HCT116 (cell line): ENCODE results near the gene IL21. TPM values are rescaled to one million over a fixed set of nuclear protein-coding genes. Genes with fewer than 3 reads are reported as not detected.

Source experiments
- ATAC-seq: fragments of 200-7000 bp; cut with Tn5 transposase; 2 replicates; pipeline ENCODE4 v1.9.1; 2020; ENCODE audit warnings: mild to moderate bottlenecking, moderate library complexity
- BruUV-seq: library from RNA; stranded (reverse); fragments of 400-500 nt; replicated peaks from 2 replicates; lab custom pipeline; 2021; lab: Mats Ljungman, UMichigan
- CTCF ChIA-PET: fragments of 300-600 bp; sonication (Branson Sonifier 250); formaldehyde crosslinking; loops from one replicate; lab custom pipeline; 2021; ENCODE audit warnings: antibody characterized with exemption; lab: Charles Lee
- POLR2A ChIA-PET: fragments of 300-600, 350-600 bp; sonication (Branson Sonifier 250); formaldehyde crosslinking; loops from one replicate; lab custom pipeline; 2021; ENCODE audit warnings: antibody characterized with exemption; lab: Charles Lee
- RAD21 ChIA-PET, 2 experiments: fragments of 300-600 bp; sonication (Branson Sonifier 250); formaldehyde crosslinking; loops; one replicate each; lab custom pipeline; 2023; ENCODE audit warnings: low total read pairs in 2 of 2; ENCODE audit not compliant: uncharacterized antibody in 2 of 2, unreplicated experiment in 2 of 2, low non-redundant PET in 1 of 2; lab: Charles Lee
- DNase-seq: peaks from one replicate; pipeline ENCODE4 v3.0.0-alpha.2; 2010; ENCODE audit warnings: low read depth, low spot score
- H2AFZ ChIP-seq: fragments of 200-600 bp; shearing (Covaris generic), sonication (generic); 2 replicates; pipeline ENCODE4 v1.6.1; 2017; ENCODE audit warnings: low read depth, mixed run types, mixed read lengths, antibody characterized with exemption, low read length; ENCODE audit not compliant: poor library complexity, severe bottlenecking
- H3K27ac ChIP-seq: 2 replicates; pipeline ENCODE4 v1.5.1; 2012; ENCODE audit warnings: low read depth, low read length
- H3K27me3 ChIP-seq: fragments of 200-600 bp; sonication (generic); 2 replicates; pipeline ENCODE4 v1.6.1; 2016; ENCODE audit warnings: mixed run types, low read length, mixed read lengths; ENCODE audit not compliant: insufficient read depth
- H3K36me3 ChIP-seq, 2 experiments: fragments of 200-500 bp in 1 of 2; fragments of 200-600 bp in 1 of 2; sonication (Bioruptor generic) in 1 of 2; sonication (generic) in 1 of 2; 2 replicates each; pipeline versions ENCODE4 v1.5.1 to v1.6.1; 2014 to 2016; ENCODE audit warnings: low read length in 2 of 2, inconsistent platforms in 1 of 2, mixed read lengths in 1 of 2, mixed run types in 1 of 2; ENCODE audit not compliant: insufficient read depth in 2 of 2, control insufficient read depth in 1 of 2
- H3K4me1 ChIP-seq, 2 experiments: fragments of 200-600 bp in 1 of 2; sonication (generic) in 1 of 2; 2 replicates each; pipeline versions ENCODE4 v1.5.1 to v1.6.1; 2012 to 2017; ENCODE audit warnings: low read length in 2 of 2, inconsistent platforms in 1 of 2, mild to moderate bottlenecking in 1 of 2, mixed read lengths in 1 of 2, mixed run types in 1 of 2, moderate library complexity in 1 of 2; ENCODE audit not compliant: insufficient read depth in 2 of 2, control insufficient read depth in 1 of 2
- H3K4me2 ChIP-seq: fragments of 200-600 bp; sonication (generic); 2 replicates; pipeline ENCODE4 v1.6.1; 2017; ENCODE audit warnings: mixed run types, low read length, mixed read lengths
- H3K4me3 ChIP-seq, 2 experiments: fragments of 200-600 bp in 1 of 2; sonication (generic) in 1 of 2; replicated peaks in 1 of 2; 2 replicates each; pipeline ENCODE4 v1.5.1; 2011 to 2016; ENCODE audit warnings: low read length in 2 of 2, control low read depth in 1 of 2, low read depth in 1 of 2, mild to moderate bottlenecking in 1 of 2, mixed read lengths in 1 of 2, mixed run types in 1 of 2
- H3K79me2 ChIP-seq: fragments of 200-600 bp; sonication (generic); 2 replicates; pipeline ENCODE4 v1.6.1; 2017; ENCODE audit warnings: mild to moderate bottlenecking, mixed run types, low read length, moderate library complexity, mixed read lengths; ENCODE audit not compliant: insufficient read depth
- H3K9ac ChIP-seq: fragments of 200-600 bp; sonication (generic); 2 replicates; pipeline ENCODE4 v1.6.1; 2016; ENCODE audit warnings: low read length, mixed read lengths
- H3K9me2 ChIP-seq: fragments of 200-600 bp; sonication (generic), shearing (Covaris generic); 2 replicates; pipeline ENCODE4 v1.6.1; 2017; ENCODE audit warnings: mixed run types, mild to moderate bottlenecking, moderate library complexity; ENCODE audit not compliant: insufficient read depth
- H3K9me3 ChIP-seq, 2 experiments: fragments of 200-500 bp in 1 of 2; fragments of 200-600 bp in 1 of 2; sonication (Bioruptor generic) in 1 of 2; sonication (generic) in 1 of 2; 2 replicates each; pipeline ENCODE4 v1.6.1; 2014 to 2017; ENCODE audit warnings: low read length in 2 of 2, mixed read lengths in 2 of 2, inconsistent platforms in 1 of 2, low read depth in 1 of 2, mild to moderate bottlenecking in 1 of 2, mixed run types in 1 of 2, moderate library complexity in 1 of 2; ENCODE audit not compliant: control insufficient read depth in 1 of 2, insufficient read depth in 1 of 2
- H4K20me1 ChIP-seq: fragments of 200-600 bp; sonication (generic), shearing (Covaris generic); 2 replicates; pipeline ENCODE4 v1.6.1; 2017; ENCODE audit warnings: mixed run types, mild to moderate bottlenecking, moderate library complexity; ENCODE audit not compliant: insufficient read depth
- CBX3 ChIP-seq: IDR thresholded peaks from 2 replicates; pipeline ENCODE4 v1.6.1; 2012; ENCODE audit warnings: low read depth
- CEBPB ChIP-seq: IDR thresholded peaks from 2 replicates; pipeline ENCODE4 v1.6.1; 2012; ENCODE audit warnings: low read depth
- CTCF ChIP-seq, 3 experiments: fragments of 200-600 bp in 1 of 3; sonication (generic) in 1 of 3; IDR thresholded peaks in 2 of 3; conservative IDR thresholded peaks in 1 of 3; 2 replicates each; pipeline ENCODE4 v1.5.1; 2012 to 2017; ENCODE audit warnings: low read depth in 2 of 3, low read length in 2 of 3, antibody characterized with exemption in 1 of 3, borderline replicate concordance in 1 of 3, control low read depth in 1 of 3, mild to moderate bottlenecking in 1 of 3, mixed read lengths in 1 of 3, mixed run types in 1 of 3, moderate library complexity in 1 of 3; ENCODE audit not compliant: insufficient read depth in 1 of 3
- FOSL1 ChIP-seq: IDR thresholded peaks from 2 replicates; pipeline ENCODE4 v1.6.1; 2012; ENCODE audit warnings: low read depth
- POLR2A ChIP-seq: IDR thresholded peaks from 2 replicates; pipeline ENCODE4 v1.7.0; 2011; ENCODE audit warnings: borderline replicate concordance; ENCODE audit not compliant: insufficient read depth, insufficient read length; ENCODE audit errors: extremely low read depth
- POLR2AphosphoS5 ChIP-seq: IDR thresholded peaks from 2 replicates; pipeline ENCODE4 v1.6.1; 2011; ENCODE audit warnings: mild to moderate bottlenecking, low read depth, low read length, moderate library complexity
- RAD21 ChIP-seq: IDR thresholded peaks from 2 replicates; pipeline ENCODE4 v1.6.1; 2012; ENCODE audit warnings: low read depth, mild to moderate bottlenecking
- REST ChIP-seq: IDR thresholded peaks from 2 replicates; pipeline ENCODE4 v1.6.1; 2012; ENCODE audit warnings: low read depth
- SP1 ChIP-seq: IDR thresholded peaks from 2 replicates; pipeline ENCODE4 v1.6.1; 2012; ENCODE audit warnings: low read depth
- SRF ChIP-seq: IDR thresholded peaks from 2 replicates; pipeline ENCODE4 v1.6.1; 2012; ENCODE audit warnings: low read depth
- ZFX ChIP-seq: fragments of 450-650 bp; IDR thresholded peaks from 2 replicates; pipeline ENCODE4 v1.6.1; 2017
- ZNF274 ChIP-seq: fragments of 200-500 bp; sonication (Bioruptor generic); IDR thresholded peaks from 2 replicates; pipeline ENCODE4 v1.6.1; 2014; ENCODE audit warnings: mild to moderate bottlenecking, low read depth, low read length, inconsistent platforms
- intact Hi-C: fragments of 100-400 bp; cut with micrococcal nuclease; formaldehyde crosslinking; loops from 2 replicates; pipeline ENCODE4 v1.10.0; 2022
- total RNA-seq: library from RNA; stranded (reverse); gene quantifications from one replicate; pipeline ENCODE4 v1.2.1, GENCODE V29; 2021; ENCODE audit not compliant: unreplicated experiment

The IL21 gene
- total RNA-seq, 1 experiment from 2014 or later: 0.12 TPM

GRCh38 chr4:122602277-122603142 lies 18.4 kb downstream of the IL21 start:
- no peaks in the 10 kb centered on the region for H3K9me3 ChIP-seq
- H3K4me3 ChIP-seq: peak overlapping the region; percentile 21 to 31
- no peaks in the 10 kb centered on the region for H3K9me2 ChIP-seq
- BruUV-seq: no TSS peak
- RAD21 ChIA-PET: interaction anchor here in 1 of 2 experiments (0.9 kb wide), 1 partner anchor 312 kb away, joined by 3 read pairs; no protein-coding TSS in a partner anchor
- H4K20me1 ChIP-seq: no peaks in the 10 kb centered on the region
- H3K4me1 ChIP-seq: peaks cover 0 to 8% of the 10 kb centered on the region in 2 experiments; a peak in 1 of 4 replicates
- no peaks in the 10 kb centered on the region for H3K79me2 ChIP-seq
- intact Hi-C loops: loop anchor here (2.0 to 10.0 kb wide), 4 partner anchors 114 to 1662 kb away; no protein-coding TSS in a partner anchor
- peak; percentile 94 for ATAC-seq
- DNase-seq: peak; percentile 49
- H3K9ac ChIP-seq: 0 out of 2 replicates have a peak overlapping the region, but pooled peaks have one; percentile 20
- H3K36me3 ChIP-seq: no peaks in the 10 kb centered on the region
- POLR2A ChIA-PET: no interaction called here
- H2AFZ ChIP-seq: peak overlapping the region; percentile 84
- no peaks in the 10 kb centered on the region for H3K27me3 ChIP-seq
- no peak overlapping the region for H3K27ac ChIP-seq
- TF ChIP-seq POLR2A (no peak), CTCF (IDR thresholded peaks at IDR 0.05 in 2 of 3, conservative IDR thresholded peaks at IDR 0.05 in 1 of 3; ENCODE audit: borderline replicate concordance in 1 of 3, insufficient read depth in 1 of 3, low read depth in 2 of 3, low read length in 2 of 3) (peak; percentile 40 to 68 (median 53)), RAD21 (peak; percentile 82), CBX3 (peak; percentile 11; the same call in 1 of the 2 replicates), SRF (no peak)
- CTCF ChIA-PET: interaction anchor here (0.6 to 2.4 kb wide), 10 partner anchors 9 to 492 kb away, joined by 3 to 13 read pairs (median 4); partner anchors contain the start of gene BBS12
- peak overlapping the region; percentile 66 for H3K4me2 ChIP-seq

- POLR2A ChIA-PET: no interaction called here
- CTCF ChIA-PET: no interaction called here
- no TSS peak for BruUV-seq
- TF ChIP-seq POLR2AphosphoS5: no peak
- TF ChIP-seq ZNF274: no peak
- no peak for TF ChIP-seq CEBPB
- TF ChIP-seq CBX3: no peak
- no peak for TF ChIP-seq ZFX
- TF ChIP-seq FOSL1: no peak
- TF ChIP-seq SP1: no peak
- TF ChIP-seq REST: no peak
Observed at GRCh38 chr4:122591196-122591595, 29.7 kb downstream of the IL21 start.

More at GRCh38 chr4:122591196-122591595, 29.7 kb downstream of the IL21 start:
- Histone ChIP-seq H3K4me2 (no peak overlapping the region), H3K4me1 (no peaks in the 10 kb centered on the region), H4K20me1 (no peaks in the 10 kb centered on the region), H3K9me2 (no peaks in the 10 kb centered on the region), H3K9me3 (no peaks in the 10 kb centered on the region), H3K4me3 (no peak overlapping the region), H3K36me3 (no peaks in the 10 kb centered on the region), H3K9ac (no peak overlapping the region), H3K27me3 (no peaks in the 10 kb centered on the region), H3K27ac (no peak overlapping the region), H3K79me2 (no peaks in the 10 kb centered on the region), H2AFZ (no peak overlapping the region)
- no peak for DNase-seq
- no peak for ATAC-seq
- intact Hi-C loops: no loop called here
- RAD21 ChIA-PET: no interaction called here
